Measurements from ENCODE around the gene POLR2L. TPM values are rescaled to one million over a fixed set of nuclear protein-coding genes. Genes with fewer than 3 reads are reported as not detected.

The POLR2L gene
- total and polyA plus RNA-seq, 4 donors: 34.7 to 160 (median 124) TPM

DNA sequence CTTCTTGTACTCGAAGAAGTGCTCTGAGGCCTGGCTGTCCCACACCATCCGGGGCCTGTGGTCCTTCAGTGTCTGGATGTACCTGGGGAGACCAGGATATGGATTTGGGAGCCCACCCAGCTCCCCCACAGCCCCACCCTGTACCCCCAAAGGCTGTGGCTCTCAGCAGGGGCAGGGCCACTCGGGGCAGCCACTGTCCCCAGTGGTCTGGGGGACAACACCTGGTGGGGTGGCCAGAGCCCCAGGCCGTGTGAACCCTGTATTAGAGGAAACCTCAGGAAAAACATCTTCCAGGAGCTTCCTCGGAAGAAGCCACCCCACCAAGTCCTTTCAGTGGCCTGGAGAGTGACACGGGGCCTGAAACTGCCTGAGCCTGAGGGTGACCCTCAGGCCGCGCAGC is 28.1 kb upstream of the POLR2L start:
- Histone ChIP-seq H3K36me3 (ENCODE audit: control insufficient read depth, insufficient read depth, low read length) (peaks cover 92% of the 10 kb centered on the region), H3K27me3 (ENCODE audit: control insufficient read depth, insufficient read depth, low read length) (no peaks in the 10 kb centered on the region), H3K27ac (ENCODE audit: low read depth, low read length) (no peak overlapping the region), H3K4me3 (ENCODE audit: low read depth, low read length) (no peak overlapping the region), H3K4me1 (ENCODE audit: control insufficient read depth, insufficient read depth, low read length) (no peaks in the 10 kb centered on the region), H3K9me3 (ENCODE audit: control insufficient read depth, insufficient read depth, low read length) (no peaks in the 10 kb centered on the region)
- no peak for DNase-seq (ENCODE audit: low read depth in 4 of 6, low spot score in 6 of 6)
- 91% methylated on average over 8 of the region's 8 CpGs for WGBS (ENCODE audit: insufficient coverage)

DNA sequence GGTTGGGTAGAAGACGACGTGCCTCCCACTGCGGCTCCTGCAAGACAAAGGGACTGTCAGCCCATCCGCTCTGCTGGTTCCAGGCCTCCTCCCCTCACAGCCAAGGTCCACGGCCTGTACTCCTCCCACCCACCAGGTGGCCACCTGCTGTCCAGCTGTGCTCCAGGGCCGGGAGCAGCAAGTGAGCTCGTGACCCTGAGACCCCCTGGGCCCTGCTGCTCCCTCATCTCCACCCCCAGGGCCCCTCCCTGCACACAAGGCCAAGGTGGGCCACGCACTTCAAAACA is 27.7 kb upstream of the POLR2L start:
- WGBS (ENCODE audit: insufficient coverage): 42% methylated on average over 8 of the region's 8 CpGs
- no peak overlapping the region for H3K27ac ChIP-seq (ENCODE audit: low read depth, low read length)
- no peaks in the 10 kb centered on the region for H3K4me1 ChIP-seq (ENCODE audit: control insufficient read depth, insufficient read depth, low read length)
- no peak overlapping the region for H3K4me3 ChIP-seq (ENCODE audit: low read depth, low read length)
- H3K36me3 ChIP-seq (ENCODE audit: control insufficient read depth, insufficient read depth, low read length): peaks cover 92% of the 10 kb centered on the region
- DNase-seq (ENCODE audit: low read depth in 4 of 6, low spot score in 6 of 6): no peak
- H3K9me3 ChIP-seq (ENCODE audit: control insufficient read depth, insufficient read depth, low read length): no peaks in the 10 kb centered on the region
- H3K27me3 ChIP-seq (ENCODE audit: control insufficient read depth, insufficient read depth, low read length): no peaks in the 10 kb centered on the region

DNA sequence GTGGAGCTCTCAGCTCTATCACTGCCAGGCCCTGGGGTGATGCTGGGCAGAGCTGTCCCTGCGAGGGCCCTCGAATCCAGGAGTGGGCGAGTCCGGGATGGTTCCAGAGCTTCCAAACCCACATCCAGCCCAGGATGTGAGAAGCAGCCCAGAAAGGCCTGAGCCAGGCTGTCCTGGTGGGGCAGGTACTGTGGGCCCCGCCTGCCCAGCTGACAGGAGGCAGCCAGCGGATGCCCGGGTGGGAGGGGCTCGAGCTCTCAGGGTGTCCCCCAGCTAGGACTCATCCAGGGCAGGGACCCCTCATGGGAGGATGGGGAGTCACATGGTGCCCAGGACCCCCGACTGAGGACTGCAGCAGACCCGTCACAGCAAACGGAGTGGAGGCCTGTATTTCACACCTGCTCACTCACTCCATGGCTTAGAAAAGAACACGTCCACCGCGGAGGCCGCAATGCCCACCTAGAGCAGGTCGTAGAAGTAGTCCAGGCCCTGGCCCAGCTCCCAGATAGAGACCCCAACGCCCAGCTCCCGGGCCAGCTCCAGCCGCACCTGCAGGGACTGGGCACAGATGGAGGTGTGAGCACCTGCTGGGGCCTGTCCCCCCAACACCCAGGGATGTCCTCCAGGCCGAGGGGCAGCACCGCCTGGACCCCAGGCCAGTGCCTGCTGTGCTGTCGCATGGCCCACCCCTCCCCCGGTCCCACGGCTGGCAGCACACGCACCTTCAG is 27.2 kb upstream of the POLR2L start:
- no peaks in the 10 kb centered on the region for H3K27me3 ChIP-seq (ENCODE audit: control insufficient read depth, insufficient read depth, low read length)
- no peak overlapping the region for H3K27ac ChIP-seq (ENCODE audit: low read depth, low read length)
- H3K4me3 ChIP-seq (ENCODE audit: low read depth, low read length): no peak overlapping the region
- WGBS (ENCODE audit: insufficient coverage): 85% methylated on average over 25 of the region's 25 CpGs
- H3K9me3 ChIP-seq (ENCODE audit: control insufficient read depth, insufficient read depth, low read length): no peaks in the 10 kb centered on the region
- no peak for DNase-seq (ENCODE audit: low read depth in 4 of 6, low spot score in 6 of 6)
- H3K4me1 ChIP-seq (ENCODE audit: control insufficient read depth, insufficient read depth, low read length): no peaks in the 10 kb centered on the region
- peaks cover 92% of the 10 kb centered on the region for H3K36me3 ChIP-seq (ENCODE audit: control insufficient read depth, insufficient read depth, low read length)

DNA sequence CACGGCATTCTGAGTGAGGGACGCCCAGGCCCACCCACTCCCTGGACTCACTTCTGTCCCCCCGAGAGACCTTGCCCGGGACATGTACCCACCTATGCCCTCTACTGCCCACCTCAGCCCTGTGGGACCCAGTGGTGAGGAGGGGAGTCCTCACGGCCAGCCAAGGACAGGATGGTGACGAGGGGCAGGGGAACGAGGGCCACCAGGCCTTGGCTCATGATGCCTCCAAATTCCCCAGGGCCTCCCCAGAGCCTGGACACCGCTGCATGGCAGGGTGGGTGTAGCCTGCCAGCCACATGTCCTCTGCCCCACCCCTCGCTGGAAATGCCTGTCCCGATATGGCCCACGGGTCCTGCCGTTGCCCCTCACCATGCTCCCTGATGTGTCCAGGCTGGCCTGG is 26.5 kb upstream of the POLR2L start:
- H3K4me3 ChIP-seq (ENCODE audit: low read depth, low read length): no peak overlapping the region
- no peaks in the 10 kb centered on the region for H3K9me3 ChIP-seq (ENCODE audit: control insufficient read depth, insufficient read depth, low read length)
- DNase-seq (ENCODE audit: low read depth in 4 of 6, low spot score in 6 of 6): no peak
- H3K36me3 ChIP-seq (ENCODE audit: control insufficient read depth, insufficient read depth, low read length): peaks cover 96% of the 10 kb centered on the region
- no peaks in the 10 kb centered on the region for H3K4me1 ChIP-seq (ENCODE audit: control insufficient read depth, insufficient read depth, low read length)
- no peaks in the 10 kb centered on the region for H3K27me3 ChIP-seq (ENCODE audit: control insufficient read depth, insufficient read depth, low read length)
- no peak overlapping the region for H3K27ac ChIP-seq (ENCODE audit: low read depth, low read length)
- 90% methylated on average over 10 of the region's 12 CpGs for WGBS (ENCODE audit: insufficient coverage)

DNA sequence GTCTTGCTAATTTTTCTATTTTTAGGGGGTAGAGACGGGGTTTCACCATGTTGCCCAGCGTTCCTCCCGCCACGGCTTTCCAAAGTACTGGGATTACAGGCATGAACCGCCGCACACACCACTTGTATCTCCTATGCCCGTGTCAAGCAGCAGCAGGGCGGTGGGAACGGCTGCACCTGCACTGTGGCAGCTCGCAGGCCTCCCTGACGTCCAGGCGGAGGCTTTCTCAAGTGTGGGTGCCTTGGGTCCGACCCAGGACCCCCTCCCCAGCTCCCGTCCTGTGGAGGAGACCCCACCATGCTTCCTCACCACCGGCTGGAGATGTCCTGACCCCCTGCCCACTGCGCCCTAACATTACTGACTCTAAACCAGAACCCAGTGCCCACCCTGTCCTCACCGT is 26.1 kb upstream of the POLR2L start:
- H3K36me3 ChIP-seq (ENCODE audit: control insufficient read depth, insufficient read depth, low read length): peaks cover 98% of the 10 kb centered on the region
- H3K27me3 ChIP-seq (ENCODE audit: control insufficient read depth, insufficient read depth, low read length): no peaks in the 10 kb centered on the region
- H3K4me1 ChIP-seq (ENCODE audit: control insufficient read depth, insufficient read depth, low read length): peaks cover 4% of the 10 kb centered on the region
- no peak for DNase-seq (ENCODE audit: low read depth in 4 of 6, low spot score in 6 of 6)
- H3K4me3 ChIP-seq (ENCODE audit: low read depth, low read length): no peak overlapping the region
- 89% methylated on average over 17 of the region's 17 CpGs for WGBS (ENCODE audit: insufficient coverage)
- no peaks in the 10 kb centered on the region for H3K9me3 ChIP-seq (ENCODE audit: control insufficient read depth, insufficient read depth, low read length)
- H3K27ac ChIP-seq (ENCODE audit: low read depth, low read length): no peak overlapping the region

DNA sequence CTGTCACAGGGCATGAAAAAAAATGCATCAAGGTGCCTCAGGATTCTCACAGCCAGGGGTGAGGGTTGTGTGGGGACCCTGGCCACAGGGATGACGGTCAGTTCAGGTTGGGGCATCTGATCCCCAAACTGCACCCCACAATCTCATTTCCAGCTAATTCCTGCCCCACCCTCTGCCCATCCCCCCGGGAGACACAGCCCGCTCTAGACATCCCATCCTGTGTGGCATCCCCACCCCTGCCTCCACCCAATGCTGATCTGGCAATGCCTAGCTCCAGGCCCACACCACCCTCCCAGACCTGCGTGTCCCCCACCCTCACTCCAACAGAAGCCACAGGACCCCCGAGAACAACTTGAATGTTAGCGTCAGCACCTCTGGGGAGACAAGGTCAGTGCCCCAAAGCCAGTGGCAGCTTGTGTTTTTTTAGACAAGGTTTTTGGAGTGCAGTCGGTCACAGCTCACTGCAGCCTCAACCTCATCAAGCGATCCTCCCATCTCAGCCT is 25.6 kb upstream of the POLR2L start:
- Histone ChIP-seq H3K9me3 (ENCODE audit: control insufficient read depth, insufficient read depth, low read length) (no peaks in the 10 kb centered on the region), H3K4me3 (ENCODE audit: low read depth, low read length) (no peak overlapping the region), H3K27me3 (ENCODE audit: control insufficient read depth, insufficient read depth, low read length) (no peaks in the 10 kb centered on the region), H3K36me3 (ENCODE audit: control insufficient read depth, insufficient read depth, low read length) (peaks cover 98% of the 10 kb centered on the region), H3K27ac (ENCODE audit: low read depth, low read length) (no peak overlapping the region), H3K4me1 (ENCODE audit: control insufficient read depth, insufficient read depth, low read length) (peaks cover 9% of the 10 kb centered on the region)
- DNase-seq (ENCODE audit: low read depth in 4 of 6, low spot score in 6 of 6): no peak
- WGBS (ENCODE audit: insufficient coverage): 92% methylated on average over 5 of the region's 8 CpGs

DNA sequence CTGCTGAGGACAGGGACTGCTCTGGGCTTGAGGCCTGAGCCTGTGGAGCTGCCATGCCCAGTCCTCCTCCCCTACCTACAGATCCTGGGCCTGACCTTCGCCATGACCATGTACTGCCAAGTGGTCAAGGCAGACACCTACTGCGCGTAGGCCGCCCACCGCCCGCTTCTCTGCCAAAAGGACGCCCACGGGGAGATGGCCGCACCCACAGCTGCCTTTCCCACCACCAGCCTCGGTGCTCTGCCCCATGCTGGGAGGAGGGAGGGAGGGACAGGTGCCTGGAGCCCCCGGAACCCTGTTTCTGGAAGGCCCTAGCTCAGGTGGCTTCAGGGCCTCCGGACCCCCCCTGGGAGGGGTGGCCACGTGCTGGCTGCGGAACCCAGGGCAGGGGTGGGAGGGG is 24.2 kb upstream of the POLR2L start:
- Histone ChIP-seq H3K27me3 (ENCODE audit: control insufficient read depth, insufficient read depth, low read length) (no peaks in the 10 kb centered on the region), H3K9me3 (ENCODE audit: control insufficient read depth, insufficient read depth, low read length) (no peaks in the 10 kb centered on the region), H3K27ac (ENCODE audit: low read depth, low read length) (no peak overlapping the region), H3K4me3 (ENCODE audit: low read depth, low read length) (no peak overlapping the region), H3K4me1 (ENCODE audit: control insufficient read depth, insufficient read depth, low read length) (peaks cover 23% of the 10 kb centered on the region), H3K36me3 (ENCODE audit: control insufficient read depth, insufficient read depth, low read length) (peaks cover 94% of the 10 kb centered on the region)
- 89% methylated on average over 13 of the region's 14 CpGs for WGBS (ENCODE audit: insufficient coverage)
- DNase-seq (ENCODE audit: low read depth in 4 of 6, low spot score in 6 of 6): no peak

DNA sequence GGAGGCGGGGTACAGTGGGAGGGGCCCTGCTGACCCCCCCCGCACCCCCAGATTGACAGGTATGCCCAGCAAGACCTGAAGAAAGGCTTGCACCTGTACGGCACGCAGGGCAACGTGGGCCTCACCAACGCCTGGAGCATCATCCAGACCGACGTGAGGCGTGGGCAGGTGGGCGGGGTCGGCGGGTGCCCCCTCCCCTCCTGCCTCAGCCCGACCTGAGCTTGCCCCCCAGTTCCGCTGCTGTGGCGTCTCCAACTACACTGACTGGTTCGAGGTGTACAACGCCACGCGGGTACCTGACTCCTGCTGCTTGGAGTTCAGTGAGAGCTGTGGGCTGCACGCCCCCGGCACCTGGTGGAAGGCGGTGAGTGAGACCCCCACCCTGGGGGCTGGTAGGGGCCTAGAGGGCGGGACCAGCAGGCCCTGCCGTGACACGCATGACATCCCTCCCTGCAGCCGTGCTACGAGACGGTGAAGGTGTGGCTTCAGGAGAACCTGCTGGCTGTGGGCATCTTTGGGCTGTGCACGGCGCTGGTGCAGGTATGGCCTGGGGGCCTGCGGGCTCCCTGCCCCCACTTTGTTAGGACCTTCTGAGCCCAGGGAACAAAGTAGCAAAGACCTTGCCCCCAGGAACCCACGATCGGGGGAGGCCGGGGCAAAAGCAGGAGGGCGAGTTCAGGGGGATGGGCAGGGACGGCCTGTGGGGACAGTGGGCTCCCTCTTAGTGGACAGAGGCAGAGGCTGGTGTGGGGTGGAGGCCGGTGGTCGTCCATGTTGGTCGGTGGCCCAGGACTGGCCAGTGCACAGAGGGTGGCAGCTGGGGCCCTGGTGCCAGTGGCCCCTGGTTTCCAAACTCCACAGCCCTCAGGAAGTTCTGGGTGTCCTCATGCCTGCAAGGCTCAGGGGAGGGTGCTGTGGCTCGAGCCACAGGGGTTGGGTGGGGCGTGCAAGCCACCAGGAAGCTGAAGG is 23.4 kb upstream of the POLR2L start:
- 82% methylated on average over 40 of the region's 41 CpGs for WGBS (ENCODE audit: insufficient coverage)
- no peaks in the 10 kb centered on the region for H3K9me3 ChIP-seq (ENCODE audit: control insufficient read depth, insufficient read depth, low read length)
- peaks cover 23% of the 10 kb centered on the region for H3K4me1 ChIP-seq (ENCODE audit: control insufficient read depth, insufficient read depth, low read length)
- no peaks in the 10 kb centered on the region for H3K27me3 ChIP-seq (ENCODE audit: control insufficient read depth, insufficient read depth, low read length)
- H3K36me3 ChIP-seq (ENCODE audit: control insufficient read depth, insufficient read depth, low read length): peaks cover 88% of the 10 kb centered on the region
- no peak overlapping the region for H3K27ac ChIP-seq (ENCODE audit: low read depth, low read length)
- no peak overlapping the region for H3K4me3 ChIP-seq (ENCODE audit: low read depth, low read length)
- DNase-seq (ENCODE audit: low read depth in 4 of 6, low spot score in 6 of 6): no peak

DNA sequence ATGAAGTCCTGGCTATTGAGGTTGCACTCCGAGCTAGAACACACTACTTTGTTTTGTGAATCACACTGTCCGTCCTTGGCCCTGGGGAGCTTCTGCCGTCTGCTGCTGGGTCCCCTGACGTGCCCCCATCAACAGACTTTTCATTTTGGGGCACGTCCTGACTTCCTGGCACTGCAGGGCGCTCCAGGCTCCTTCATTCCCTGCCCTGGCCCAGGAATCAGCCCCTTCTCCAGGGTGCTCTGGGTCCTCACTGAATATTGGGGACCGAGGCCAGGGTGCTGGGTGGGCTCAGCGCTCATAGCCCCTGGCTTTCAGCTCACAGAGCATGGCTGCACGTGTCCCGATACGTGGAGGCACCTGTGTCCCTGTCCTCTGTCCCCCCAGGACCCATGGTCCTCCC is 22.6 kb upstream of the POLR2L start:
- Histone ChIP-seq H3K27ac (ENCODE audit: low read depth, low read length) (no peak overlapping the region), H3K27me3 (ENCODE audit: control insufficient read depth, insufficient read depth, low read length) (no peaks in the 10 kb centered on the region), H3K36me3 (ENCODE audit: control insufficient read depth, insufficient read depth, low read length) (peaks cover 85% of the 10 kb centered on the region), H3K4me3 (ENCODE audit: low read depth, low read length) (no peak overlapping the region), H3K9me3 (ENCODE audit: control insufficient read depth, insufficient read depth, low read length) (no peaks in the 10 kb centered on the region), H3K4me1 (ENCODE audit: control insufficient read depth, insufficient read depth, low read length) (peaks cover 29% of the 10 kb centered on the region)
- no peak for DNase-seq (ENCODE audit: low read depth in 4 of 6, low spot score in 6 of 6)
- whole genome bisulfite sequencing (ENCODE audit: insufficient coverage): 79% methylated on average over 10 of the region's 11 CpGs

All from spinal cord (tissue), 10 donors.